Ishikawa (cell line): ENCODE results near the gene AIP.

Source experiments
- CEBPB ChIP-seq: IDR thresholded peaks from 2 replicates; pipeline ENCODE4 v1.6.1; 2012
- EGR1 ChIP-seq: IDR thresholded peaks from 2 replicates; pipeline ENCODE4 v1.6.1; 2012
- EP300 ChIP-seq: IDR thresholded peaks from 2 replicates; pipeline ENCODE4 v1.6.1; 2012; ENCODE audit warnings: borderline replicate concordance
- FOXM1 ChIP-seq: IDR thresholded peaks from 2 replicates; pipeline ENCODE4 v1.6.1; 2012; ENCODE audit warnings: low read depth, borderline replicate concordance
- NFIC ChIP-seq: IDR thresholded peaks from 2 replicates; pipeline ENCODE4 v1.6.1; 2012
- RAD21 ChIP-seq: IDR thresholded peaks from 2 replicates; pipeline ENCODE4 v1.6.1; 2012; ENCODE audit warnings: low read depth
- TAF1 ChIP-seq: IDR thresholded peaks from 2 replicates; pipeline ENCODE4 v1.6.1; 2012; ENCODE audit warnings: low read depth, mild to moderate bottlenecking
- TEAD4 ChIP-seq: IDR thresholded peaks from 2 replicates; pipeline ENCODE4 v1.6.1; 2012
- YY1 ChIP-seq: IDR thresholded peaks from 2 replicates; pipeline ENCODE4 v1.6.1; 2012; ENCODE audit warnings: low read depth
- TF ChIP-seq, protein P1 (sequence below): IDR thresholded peaks from 2 replicates; pipeline ENCODE4 v1.6.1; 2012; ENCODE audit warnings: low read depth, mild to moderate bottlenecking

DNA sequence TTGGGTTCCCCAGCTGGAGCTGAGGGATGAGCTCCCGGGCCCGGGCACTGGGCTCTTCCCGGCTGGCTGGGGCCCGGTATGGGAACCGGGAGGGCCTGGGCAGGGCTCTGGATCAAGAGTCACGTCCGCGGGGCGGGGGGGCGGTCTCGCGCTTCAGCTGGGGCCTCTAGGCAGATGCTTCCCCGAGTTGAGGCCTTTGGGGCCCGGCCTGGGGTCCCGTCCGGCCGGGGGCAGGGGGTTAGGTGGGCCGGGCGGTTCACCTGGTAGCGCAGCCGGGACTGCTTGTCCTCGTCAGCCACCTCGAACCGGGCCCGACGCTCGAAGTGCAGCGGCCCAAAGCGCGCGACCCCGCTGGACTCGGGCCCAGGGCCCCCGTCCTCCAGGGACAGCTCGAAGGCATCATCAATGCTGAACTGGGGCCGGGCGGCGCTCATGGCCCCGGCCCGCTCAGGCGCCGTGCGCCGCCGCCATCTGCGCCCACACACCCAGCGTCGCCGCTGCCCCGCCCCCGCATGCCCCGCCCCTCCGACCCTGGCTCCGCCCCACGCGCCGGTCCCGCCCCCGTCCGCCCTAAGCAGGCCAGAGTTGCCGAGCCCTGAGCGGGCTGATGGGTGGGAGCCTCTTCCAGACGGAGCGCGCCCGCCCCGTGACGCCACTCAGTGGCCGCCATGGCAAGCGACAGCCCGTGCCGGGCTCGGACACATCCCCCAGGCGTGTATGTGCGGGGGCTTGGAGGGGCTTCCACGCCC lies 13.9 kb upstream of the AIP start, which contains the start of gene TMEM134:
- TF ChIP-seq RAD21 (peak; percentile 54; the same call in 1 of the 2 replicates), TAF1 (peak; percentile 81), TEAD4 (no peak), EGR1 (peak; percentile 77), CEBPB (no peak), FOXM1 (no peak), EP300 (no peak), YY1 (peak; percentile 89), NFIC (no peak)
- TF ChIP-seq, protein P1, sequence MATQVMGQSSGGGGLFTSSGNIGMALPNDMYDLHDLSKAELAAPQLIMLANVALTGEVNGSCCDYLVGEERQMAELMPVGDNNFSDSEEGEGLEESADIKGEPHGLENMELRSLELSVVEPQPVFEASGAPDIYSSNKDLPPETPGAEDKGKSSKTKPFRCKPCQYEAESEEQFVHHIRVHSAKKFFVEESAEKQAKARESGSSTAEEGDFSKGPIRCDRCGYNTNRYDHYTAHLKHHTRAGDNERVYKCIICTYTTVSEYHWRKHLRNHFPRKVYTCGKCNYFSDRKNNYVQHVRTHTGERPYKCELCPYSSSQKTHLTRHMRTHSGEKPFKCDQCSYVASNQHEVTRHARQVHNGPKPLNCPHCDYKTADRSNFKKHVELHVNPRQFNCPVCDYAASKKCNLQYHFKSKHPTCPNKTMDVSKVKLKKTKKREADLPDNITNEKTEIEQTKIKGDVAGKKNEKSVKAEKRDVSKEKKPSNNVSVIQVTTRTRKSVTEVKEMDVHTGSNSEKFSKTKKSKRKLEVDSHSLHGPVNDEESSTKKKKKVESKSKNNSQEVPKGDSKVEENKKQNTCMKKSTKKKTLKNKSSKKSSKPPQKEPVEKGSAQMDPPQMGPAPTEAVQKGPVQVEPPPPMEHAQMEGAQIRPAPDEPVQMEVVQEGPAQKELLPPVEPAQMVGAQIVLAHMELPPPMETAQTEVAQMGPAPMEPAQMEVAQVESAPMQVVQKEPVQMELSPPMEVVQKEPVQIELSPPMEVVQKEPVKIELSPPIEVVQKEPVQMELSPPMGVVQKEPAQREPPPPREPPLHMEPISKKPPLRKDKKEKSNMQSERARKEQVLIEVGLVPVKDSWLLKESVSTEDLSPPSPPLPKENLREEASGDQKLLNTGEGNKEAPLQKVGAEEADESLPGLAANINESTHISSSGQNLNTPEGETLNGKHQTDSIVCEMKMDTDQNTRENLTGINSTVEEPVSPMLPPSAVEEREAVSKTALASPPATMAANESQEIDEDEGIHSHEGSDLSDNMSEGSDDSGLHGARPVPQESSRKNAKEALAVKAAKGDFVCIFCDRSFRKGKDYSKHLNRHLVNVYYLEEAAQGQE, result no peak; the same call in 1 of the 2 replicates
